Stimulated activated CD4-positive, alpha-beta T cell treated with anti-CD3 and anti-CD28 coated beads, Interleukin-2, amount 100 ng/mL, for 4 hours (primary cell): Measurements from ENCODE around the gene ZYG11B.
"Not testable (repeated sequence)": the region's sequence is repeated elsewhere in the genome, so short reads cannot be mapped to it uniquely, and the experiment has no call there.

Experiments used
- DNase-seq: peaks from one replicate; pipeline ENCODE4 v3.0.0-alpha.2; 2020; ENCODE audit warnings: low read depth

Gene ZYG11B

GRCh38 chr1:52726265-52727113, at the start of gene ZYG11B:
Gene ZYG11B, plus strand, starts transcription at chr1:52726453. Its CDS starts 201 bp downstream, at chr1:52726654.
- DNase-seq: peak; percentile 79

- DNase-seq: no peak
Observed at GRCh38 chr1:52677076-52677806, 49.0 kb upstream of the ZYG11B start.

- DNase-seq: no peak
Observed at GRCh38 chr1:52679048-52679447, 47.2 kb upstream of the ZYG11B start.

GRCh38 chr1:52679498-52679897, 46.8 kb upstream of the ZYG11B start:
- no peak for DNase-seq

- no peak for DNase-seq
Observed at GRCh38 chr1:52680353-52680752, 45.9 kb upstream of the ZYG11B start.

GRCh38 chr1:52681136-52681535, 45.1 kb upstream of the ZYG11B start:
- DNase-seq: no peak

GRCh38 chr1:52683367-52683940, 42.8 kb upstream of the ZYG11B start:
- no peak for DNase-seq

- DNase-seq: no peak
Observed at GRCh38 chr1:52684545-52684944, 41.7 kb upstream of the ZYG11B start.

GRCh38 chr1:52686261-52686751, 39.9 kb upstream of the ZYG11B start:
- DNase-seq: peak; percentile 61

- DNase-seq: no peak
Observed at GRCh38 chr1:52686830-52687229, 39.4 kb upstream of the ZYG11B start.

GRCh38 chr1:52691821-52692220, 34.4 kb upstream of the ZYG11B start:
- no peak for DNase-seq

GRCh38 chr1:52692697-52693096, 33.6 kb upstream of the ZYG11B start:
- DNase-seq: no peak

- not testable (repeated sequence) for DNase-seq
Observed at GRCh38 chr1:52693351-52693750, 32.9 kb upstream of the ZYG11B start.

GRCh38 chr1:52693843-52694242, 32.4 kb upstream of the ZYG11B start:
- no peak for DNase-seq

GRCh38 chr1:52695627-52696026, 30.6 kb upstream of the ZYG11B start:
- DNase-seq: no peak

- peak; percentile 27 for DNase-seq
Observed at GRCh38 chr1:52697795-52698674, 28.2 kb upstream of the ZYG11B start, which contains the start of gene COA7. Gene COA7, minus strand, starts transcription at chr1:52698347. Its CDS starts 21 bp downstream, at chr1:52698326.

GRCh38 chr1:52702886-52703787, 23.1 kb upstream of the ZYG11B start:
- peak; percentile 72 for DNase-seq

GRCh38 chr1:52706136-52706670, 20.1 kb upstream of the ZYG11B start:
- no peak for DNase-seq

- DNase-seq: no peak
Observed at GRCh38 chr1:52706941-52707926, 19.0 kb upstream of the ZYG11B start.
